ENCODE results near the gene NT5C1A. TPM values are rescaled to one million over a fixed set of nuclear protein-coding genes. Genes with fewer than 3 reads are reported as not detected.

NT5C1A gene
- total and polyA plus RNA-seq, 8 donors = 0.07 to 4.5 (median 1.2) TPM

GRCh38 chr1:39713557-39713956 lies 41.6 kb upstream of the NT5C1A start:
- DNase-seq = no peak
- H3K4me1 ChIP-seq = no peaks in the 10 kb centered on the region
- intact Hi-C loops (cut with DNase I) = loop anchor here in 1 of 3 donors (10.0 kb wide), 1 partner anchor 109 kb away; no protein-coding TSS in a partner anchor
- 91 to 94% methylated on average over 5 of the region's 5 CpGs for WGBS, 2 donors
- no peak for TF ChIP-seq CTCF (IDR thresholded peaks at IDR 0.05)
- no peaks in the 10 kb centered on the region for H3K9me3 ChIP-seq
- H3K27ac ChIP-seq = no peak overlapping the region
- no peak for ATAC-seq
- no peak overlapping the region for H3K4me3 ChIP-seq
- H3K36me3 ChIP-seq = no peaks in the 10 kb centered on the region
- no peaks in the 10 kb centered on the region for H3K27me3 ChIP-seq
- no peak for FAIRE-seq

- Histone ChIP-seq H3K4me1 (no peaks in the 10 kb centered on the region), H3K36me3 (no peaks in the 10 kb centered on the region), H3K27ac (no peak overlapping the region), H3K4me3 (no peak overlapping the region), H3K27me3 (no peaks in the 10 kb centered on the region), H3K9me3 (no peaks in the 10 kb centered on the region)
- FAIRE-seq = no peak
- intact Hi-C loops (cut with DNase I) = loop anchor here in 1 of 3 donors (10.0 kb wide), 1 partner anchor 107 kb away; no protein-coding TSS in a partner anchor
- WGBS, 2 donors = 84 to 85% methylated on average over 6 of the region's 6 CpGs
- DNase-seq = no peak
- no peak for TF ChIP-seq CTCF (IDR thresholded peaks at IDR 0.05)
- no peak for ATAC-seq
These were observed 40.0 kb upstream of the NT5C1A start for GRCh38 chr1:39711966-39712340.

GRCh38 chr1:39711104-39711965 lies 39.4 kb upstream of the NT5C1A start:
- FAIRE-seq (no peak), ATAC-seq (no peak), DNase-seq (no peak)
- H3K4me1 ChIP-seq = no peaks in the 10 kb centered on the region
- TF ChIP-seq CTCF (IDR thresholded peaks at IDR 0.05) = no peak
- no peak overlapping the region for H3K4me3 ChIP-seq
- no peaks in the 10 kb centered on the region for H3K36me3 ChIP-seq
- intact Hi-C loops (cut with DNase I) = loop anchor here in 1 of 3 donors (10.0 kb wide), 1 partner anchor 107 kb away; no protein-coding TSS in a partner anchor
- H3K27me3 ChIP-seq = no peaks in the 10 kb centered on the region
- H3K9me3 ChIP-seq = no peaks in the 10 kb centered on the region
- H3K27ac ChIP-seq = no peak overlapping the region
- 80 to 84% methylated on average over 12 of the region's 12 CpGs for WGBS, 2 donors

- H3K4me1 ChIP-seq = peaks cover 0 to 1% (median 0%) of the 10 kb centered on the region in 3 donors
- TF ChIP-seq CTCF (IDR thresholded peaks at IDR 0.05) = no peak
- DNase-seq (no peak), ATAC-seq (peak; percentile 21 to 60 (median 50)), FAIRE-seq (no peak)
- no peaks in the 10 kb centered on the region for H3K9me3 ChIP-seq
- intact Hi-C loops (cut with DNase I) = no loop called here
- no peak overlapping the region for H3K27ac ChIP-seq
- no peaks in the 10 kb centered on the region for H3K36me3 ChIP-seq
- WGBS, 2 donors = 9 to 18% methylated on average over 4 of the region's 4 CpGs
- no peaks in the 10 kb centered on the region for H3K27me3 ChIP-seq
- no peak overlapping the region for H3K4me3 ChIP-seq
These were observed 35.6 kb upstream of the NT5C1A start for GRCh38 chr1:39707506-39707905.

GRCh38 chr1:39704757-39705156 lies 32.9 kb upstream of the NT5C1A start:
- FAIRE-seq (no peak), ATAC-seq (no peak), DNase-seq (no peak)
- H3K4me3 ChIP-seq = no peak overlapping the region
- 96% methylated on average over 1 of the region's 1 CpG for WGBS, 2 donors
- H3K27ac ChIP-seq = no peak overlapping the region
- H3K4me1 ChIP-seq = peaks cover 14 to 19% (median 15%) of the 10 kb centered on the region in 3 donors
- no peaks in the 10 kb centered on the region for H3K9me3 ChIP-seq
- intact Hi-C loops (cut with DNase I) = no loop called here
- no peaks in the 10 kb centered on the region for H3K27me3 ChIP-seq
- no peaks in the 10 kb centered on the region for H3K36me3 ChIP-seq
- TF ChIP-seq CTCF (IDR thresholded peaks at IDR 0.05) = no peak
